ENCODE measurements around the gene FRRS1.

DNA sequence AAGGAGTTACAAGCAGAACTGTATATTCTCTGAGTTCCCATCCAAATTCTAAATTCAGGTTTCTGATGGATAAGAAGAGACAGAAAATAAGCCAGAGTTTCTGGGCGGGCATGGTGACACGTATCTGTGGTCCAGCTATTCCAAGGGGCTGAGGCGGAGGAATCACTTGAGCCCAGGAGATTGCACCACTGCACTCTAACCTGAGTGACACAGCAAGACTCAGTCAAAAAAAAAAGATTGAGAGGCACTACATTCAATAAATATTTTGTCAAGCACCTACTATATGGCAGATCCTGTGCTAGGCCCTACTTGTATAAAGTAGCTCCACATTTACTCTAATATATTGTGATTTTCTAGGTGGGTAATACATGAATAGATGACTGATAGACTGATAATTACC, 6.4 kb upstream of the FRRS1 start:
- TF ChIP-seq CTCF (conservative IDR thresholded peaks at IDR 0.05; ENCODE audit: low read depth, low read length) (no peak), EZH2 (IDR thresholded peaks at IDR 0.05; ENCODE audit: borderline replicate concordance, low read depth, low read length, poor library complexity, severe bottlenecking) (no peak)

All from A673 (cell line).